ENCODE results near the gene FGF1. TPM values are rescaled to one million over a fixed set of nuclear protein-coding genes. Genes with fewer than 3 reads are reported as not detected.

The FGF1 gene
- total RNA-seq, 1 donor from 2014 or later, result not detected

GRCh38 chr5:142585451-142585850 lies 100.4 kb downstream of the FGF1 start:
- H3K27ac Mint-ChIP-seq, result no peak overlapping the region
- no peak overlapping the region for H3K4me3 Mint-ChIP-seq (ENCODE audit: low read depth)
- no peaks in the 10 kb centered on the region for H3K36me3 Mint-ChIP-seq (ENCODE audit: insufficient read depth)
- no peaks in the 10 kb centered on the region for H3K9me3 Mint-ChIP-seq (ENCODE audit: low read depth)
- TF ChIP-seq, protein P1, sequence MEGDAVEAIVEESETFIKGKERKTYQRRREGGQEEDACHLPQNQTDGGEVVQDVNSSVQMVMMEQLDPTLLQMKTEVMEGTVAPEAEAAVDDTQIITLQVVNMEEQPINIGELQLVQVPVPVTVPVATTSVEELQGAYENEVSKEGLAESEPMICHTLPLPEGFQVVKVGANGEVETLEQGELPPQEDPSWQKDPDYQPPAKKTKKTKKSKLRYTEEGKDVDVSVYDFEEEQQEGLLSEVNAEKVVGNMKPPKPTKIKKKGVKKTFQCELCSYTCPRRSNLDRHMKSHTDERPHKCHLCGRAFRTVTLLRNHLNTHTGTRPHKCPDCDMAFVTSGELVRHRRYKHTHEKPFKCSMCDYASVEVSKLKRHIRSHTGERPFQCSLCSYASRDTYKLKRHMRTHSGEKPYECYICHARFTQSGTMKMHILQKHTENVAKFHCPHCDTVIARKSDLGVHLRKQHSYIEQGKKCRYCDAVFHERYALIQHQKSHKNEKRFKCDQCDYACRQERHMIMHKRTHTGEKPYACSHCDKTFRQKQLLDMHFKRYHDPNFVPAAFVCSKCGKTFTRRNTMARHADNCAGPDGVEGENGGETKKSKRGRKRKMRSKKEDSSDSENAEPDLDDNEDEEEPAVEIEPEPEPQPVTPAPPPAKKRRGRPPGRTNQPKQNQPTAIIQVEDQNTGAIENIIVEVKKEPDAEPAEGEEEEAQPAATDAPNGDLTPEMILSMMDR (IDR thresholded peaks at IDR 0.05; ENCODE audit: unreplicated experiment), result no peak
- DNase-seq (ENCODE audit: low spot score, unreplicated experiment), result no peak
- no peaks in the 10 kb centered on the region for H3K4me1 Mint-ChIP-seq (ENCODE audit: low read depth)
- H3K27me3 Mint-ChIP-seq, result no peaks in the 10 kb centered on the region

GRCh38 chr5:142584891-142585290 lies 101.0 kb downstream of the FGF1 start:
- no peak overlapping the region for H3K27ac Mint-ChIP-seq
- H3K9me3 Mint-ChIP-seq (ENCODE audit: low read depth), result no peaks in the 10 kb centered on the region
- TF ChIP-seq, protein P1 (IDR thresholded peaks at IDR 0.05; ENCODE audit: unreplicated experiment), result no peak
- H3K4me1 Mint-ChIP-seq (ENCODE audit: low read depth), result no peaks in the 10 kb centered on the region
- no peak for DNase-seq (ENCODE audit: low spot score, unreplicated experiment)
- H3K27me3 Mint-ChIP-seq, result no peaks in the 10 kb centered on the region
- H3K36me3 Mint-ChIP-seq (ENCODE audit: insufficient read depth), result no peaks in the 10 kb centered on the region
- H3K4me3 Mint-ChIP-seq (ENCODE audit: low read depth), result no peak overlapping the region

DNA sequence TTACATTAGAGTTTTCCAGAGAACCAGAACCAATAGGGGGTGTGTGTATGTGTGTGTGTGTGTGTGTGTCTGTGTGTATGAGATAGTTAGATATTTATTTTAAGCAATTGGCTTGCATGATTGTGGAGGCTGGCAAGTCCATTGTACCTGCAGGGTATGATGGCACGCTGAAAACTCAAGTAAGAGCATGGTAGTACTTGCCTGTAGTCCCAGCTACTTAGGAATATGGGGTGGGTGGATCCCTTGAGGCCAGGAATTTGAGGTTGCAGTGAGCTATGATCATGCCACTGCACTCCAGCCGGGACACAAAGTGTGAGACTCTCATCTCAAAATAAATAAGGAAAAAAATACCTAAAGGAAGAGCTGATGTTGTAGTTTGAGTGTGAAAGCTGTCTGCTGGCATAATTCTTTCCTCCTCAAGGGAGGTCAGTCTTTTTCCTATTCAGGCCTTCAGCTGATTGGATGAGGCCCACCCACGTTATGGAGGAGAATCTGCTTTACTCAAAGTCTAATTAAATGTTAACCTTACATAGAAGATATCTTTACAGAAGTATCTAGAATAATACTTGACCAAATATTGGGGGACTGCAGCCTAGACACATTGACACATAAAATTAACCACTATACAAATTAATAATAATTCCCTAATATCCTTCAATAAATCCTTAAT lies 107.6 kb downstream of the FGF1 start:
- Mint-ChIP-seq H3K36me3 (ENCODE audit: insufficient read depth) (no peaks in the 10 kb centered on the region), H3K27ac (no peak overlapping the region), H3K27me3 (no peaks in the 10 kb centered on the region), H3K4me3 (ENCODE audit: low read depth) (no peak overlapping the region), H3K9me3 (ENCODE audit: low read depth) (peaks cover 4% of the 10 kb centered on the region), H3K4me1 (ENCODE audit: low read depth) (no peaks in the 10 kb centered on the region)
- DNase-seq (ENCODE audit: low spot score, unreplicated experiment), result no peak
- TF ChIP-seq, protein P1 (IDR thresholded peaks at IDR 0.05; ENCODE audit: unreplicated experiment), result no peak

GRCh38 chr5:142576804-142577203 lies 109.1 kb downstream of the FGF1 start:
- Mint-ChIP-seq H3K27me3 (no peaks in the 10 kb centered on the region), H3K4me1 (ENCODE audit: low read depth) (peaks cover 4% of the 10 kb centered on the region), H3K36me3 (ENCODE audit: insufficient read depth) (no peaks in the 10 kb centered on the region), H3K9me3 (ENCODE audit: low read depth) (peaks cover 4% of the 10 kb centered on the region), H3K4me3 (ENCODE audit: low read depth) (no peak overlapping the region), H3K27ac (no peak overlapping the region)
- DNase-seq (ENCODE audit: low spot score, unreplicated experiment), result no peak
- TF ChIP-seq, protein P1 (IDR thresholded peaks at IDR 0.05; ENCODE audit: unreplicated experiment), result no peak

DNA sequence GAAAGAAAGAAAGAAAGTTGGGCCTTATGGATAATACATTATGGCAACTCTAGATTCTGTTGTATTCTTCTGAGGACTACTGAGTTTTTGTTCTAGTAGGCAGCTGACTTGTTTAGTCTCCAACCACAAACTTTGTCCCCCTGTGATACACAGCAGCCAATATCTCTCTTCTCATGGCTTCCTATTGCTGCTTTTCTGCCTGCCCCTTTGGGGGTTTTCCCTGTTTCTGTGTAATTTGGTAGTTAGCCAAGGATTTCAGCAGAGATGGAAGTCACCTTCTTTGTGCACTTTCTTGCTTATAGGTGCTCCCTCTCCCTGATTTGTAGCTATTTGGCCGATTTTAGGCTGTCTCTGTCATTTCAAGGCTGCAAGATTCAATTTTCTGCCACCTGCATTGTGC lies 109.6 kb downstream of the FGF1 start:
- no peak overlapping the region for H3K4me3 Mint-ChIP-seq (ENCODE audit: low read depth)
- no peak overlapping the region for H3K27ac Mint-ChIP-seq
- peaks cover 4% of the 10 kb centered on the region for H3K9me3 Mint-ChIP-seq (ENCODE audit: low read depth)
- H3K36me3 Mint-ChIP-seq (ENCODE audit: insufficient read depth), result no peaks in the 10 kb centered on the region
- TF ChIP-seq, protein P1 (IDR thresholded peaks at IDR 0.05; ENCODE audit: unreplicated experiment), result no peak
- peaks cover 8% of the 10 kb centered on the region for H3K4me1 Mint-ChIP-seq (ENCODE audit: low read depth)
- peaks cover 2% of the 10 kb centered on the region for H3K27me3 Mint-ChIP-seq
- DNase-seq (ENCODE audit: low spot score, unreplicated experiment), result no peak

All from progenitor cell of endocrine pancreas (in vitro differentiated cells).